Naive thymus-derived CD4-positive, alpha-beta T cell (primary cell): ENCODE measurements around the gene STK17B. TPM values are rescaled to one million over a fixed set of nuclear protein-coding genes. Genes with fewer than 3 reads are reported as not detected.

Experiments
- ATAC-seq: fragments of 150-1000 bp; cut with Tn5 transposase; 2 replicates; pipeline ENCODE4 v1.10.0; 2021; ENCODE audit warnings: mild to moderate bottlenecking, moderate library complexity
- CTCF ChIA-PET: fragments of 350-600 bp; sonication (Branson Sonifier 250); formaldehyde crosslinking; loops from one replicate; lab custom pipeline; 2021; ENCODE audit warnings: antibody characterized with exemption; lab: Charles Lee
- POLR2A ChIA-PET: fragments of 350-600 bp; sonication (Branson Sonifier 250); formaldehyde crosslinking; loops from one replicate; lab custom pipeline; 2021; ENCODE audit warnings: antibody characterized with exemption, inconsistent platforms; lab: Charles Lee
- DNase-seq, 9 donors: peaks; one replicate each; pipeline versions ENCODE4 v3.0.0 to v3.0.0-alpha.2; 2020 to 2022; ENCODE audit warnings: mixed read lengths in 1 of 9
- H3K27ac ChIP-seq: one replicate; pipeline ENCODE4 v1.7.0; 2013; ENCODE audit warnings: mild to moderate bottlenecking, low read depth, low read length, moderate library complexity
- H3K27me3 ChIP-seq, 2 donors: one replicate each; pipeline ENCODE4 v1.7.0; 2013; ENCODE audit warnings: low read length in 2 of 2, mild to moderate bottlenecking in 2 of 2, moderate library complexity in 2 of 2; ENCODE audit not compliant: control insufficient read depth in 2 of 2, insufficient read depth in 2 of 2
- H3K36me3 ChIP-seq, 3 experiments: 1 replicate in 2 of 3; 2 replicates in 1 of 3; pipeline ENCODE4 v1.7.0; 2013; ENCODE audit warnings: low read length in 3 of 3, mild to moderate bottlenecking in 3 of 3, moderate library complexity in 1 of 3; ENCODE audit not compliant: insufficient read depth in 3 of 3, control insufficient read depth in 2 of 3
- H3K4me1 ChIP-seq, 2 donors: one replicate each; pipeline ENCODE4 v1.7.0; 2013; ENCODE audit warnings: low read length in 2 of 2, mild to moderate bottlenecking in 2 of 2, moderate library complexity in 1 of 2; ENCODE audit not compliant: control insufficient read depth in 2 of 2, insufficient read depth in 2 of 2
- H3K4me3 ChIP-seq: 2 replicates; pipeline ENCODE4 v1.7.0; 2013; ENCODE audit warnings: mild to moderate bottlenecking, low read length
- H3K9me3 ChIP-seq, 3 experiments: 1 replicate in 2 of 3; 2 replicates in 1 of 3; pipeline ENCODE4 v1.7.0; 2013; ENCODE audit warnings: low read length in 3 of 3; ENCODE audit not compliant: control insufficient read depth in 2 of 3
- H3K27ac Mint-ChIP-seq, 9 donors: one replicate each; pipeline ENCODE4 v1.8.0; 2020 to 2022; ENCODE audit warnings: mixed read lengths in 9 of 9, mild to moderate bottlenecking in 8 of 9, moderate library complexity in 5 of 9, inconsistent platforms in 2 of 9
- H3K27me3 Mint-ChIP-seq, 5 donors: one replicate each; pipeline ENCODE4 v1.8.0; 2021 to 2022; ENCODE audit warnings: mixed read lengths in 5 of 5, mild to moderate bottlenecking in 1 of 5
- H3K36me3 Mint-ChIP-seq, 5 donors: one replicate each; pipeline ENCODE4 v1.8.0; 2020 to 2022; ENCODE audit warnings: mixed read lengths in 5 of 5, mild to moderate bottlenecking in 3 of 5, inconsistent platforms in 1 of 5
- H3K4me1 Mint-ChIP-seq, 7 donors: one replicate each; pipeline ENCODE4 v1.8.0; 2020 to 2022; ENCODE audit warnings: mixed read lengths in 7 of 7, mild to moderate bottlenecking in 3 of 7, inconsistent platforms in 1 of 7
- H3K4me3 Mint-ChIP-seq, 10 donors: one replicate each; pipeline ENCODE4 v1.8.0; 2020 to 2022; ENCODE audit warnings: mild to moderate bottlenecking in 10 of 10, mixed read lengths in 10 of 10, moderate library complexity in 6 of 10, inconsistent platforms in 2 of 10
- H3K9me3 Mint-ChIP-seq, 11 donors: one replicate each; pipeline ENCODE4 v1.8.0; 2020 to 2022; ENCODE audit warnings: mixed read lengths in 11 of 11, mild to moderate bottlenecking in 4 of 11, inconsistent platforms in 1 of 11, moderate library complexity in 1 of 11
- intact Hi-C, 2 donors: fragments of 100-400 bp; cut with micrococcal nuclease; formaldehyde crosslinking; loops; one replicate each; pipeline ENCODE4 v1.15.1; 2023
- polyA plus RNA-seq, 2 donors: library from polyadenylated mRNA; unstranded; fragments of 300-500 nt; fragmentation: Illumina TruSeq; gene quantifications; one replicate each; pipeline ENCODE4 v1.2.3, GENCODE V29; 2021
- total RNA-seq, 6 experiments: library from RNA in 5 of 6; stranded (reverse) in 5 of 6; gene quantifications; 1 replicate in 5 of 6; 2 replicates in 1 of 6; pipeline ENCODE4 v1.2.3 and lab custom pipeline; 2021 to 2026

STK17B gene
- total and polyA plus RNA-seq, 7 experiments from 2014 or later, result 66.0 to 513 (median 293) TPM

- Mint-ChIP-seq H3K27me3 (no peaks in the 10 kb centered on the region), H3K27ac (peak overlapping the region; percentile 89 to 97 (median 93)), H3K4me1 (peaks cover 45 to 99% (median 92%) of the 10 kb centered on the region in 7 donors), H3K9me3 (peaks cover 0 to 23% (median 0%) of the 10 kb centered on the region in 11 donors), H3K4me3 (peak overlapping the region in 4 of 10 donors; percentile 6 to 76 (median 62)), H3K36me3 (peaks cover 0 to 35% (median 0%) of the 10 kb centered on the region in 5 donors)
- DNase-seq (peak in 1 of 9 donors; percentile 33), ATAC-seq (no peak)
- Histone ChIP-seq H3K27me3 (no peaks in the 10 kb centered on the region), H3K27ac (peak overlapping the region; percentile 72), H3K9me3 (no peaks in the 10 kb centered on the region), H3K4me1 (peaks cover 51 to 74% of the 10 kb centered on the region in 2 donors), H3K4me3 (peak overlapping the region; percentile 1), H3K36me3 (no peaks in the 10 kb centered on the region)
- intact Hi-C loops, result loop anchor here in 1 of 2 donors (1.0 kb wide), 1 partner anchor 9 kb away; no protein-coding TSS in a partner anchor
- ChIA-PET POLR2A (interaction anchor here (0.7 to 6.2 kb wide), 10 partner anchors 8 to 75 kb away, joined by 4 to 124 read pairs (median 22); partner anchors contain the start of gene STK17B), CTCF (interaction anchor here (0.6 kb wide), 2 partner anchors 8 to 33 kb away, joined by 3 read pairs; no protein-coding TSS in a partner anchor)
These were observed 13.5 kb upstream of the STK17B start for GRCh38 chr2:196184921-196185320.

GRCh38 chr2:196183528-196184231 lies 12.3 kb upstream of the STK17B start:
- Mint-ChIP-seq H3K36me3 (peaks cover 0 to 34% (median 0%) of the 10 kb centered on the region in 5 donors), H3K4me3 (peak overlapping the region; percentile 39 to 80 (median 69)), H3K27ac (peak overlapping the region; percentile 89 to 97 (median 93)), H3K27me3 (no peaks in the 10 kb centered on the region), H3K9me3 (peaks cover 0 to 21% (median 0%) of the 10 kb centered on the region in 11 donors), H3K4me1 (peaks cover 50 to 99% (median 91%) of the 10 kb centered on the region in 7 donors)
- peak overlapping the region; percentile 72 for H3K27ac ChIP-seq
- DNase-seq (peak in 5 of 9 donors; percentile 43 to 60 (median 57)), ATAC-seq (peak; percentile 73)
- no peaks in the 10 kb centered on the region for H3K27me3 ChIP-seq
- intact Hi-C loops, result loop anchor here (1.0 to 2.0 kb wide), 3 partner anchors 7 to 28 kb away; no protein-coding TSS in a partner anchor
- ChIA-PET CTCF (interaction anchor here (0.8 to 2.9 kb wide), 6 partner anchors 15 to 36 kb away, joined by 3 to 12 read pairs (median 4); no protein-coding TSS in a partner anchor), POLR2A (interaction anchor here (0.7 to 6.2 kb wide), 16 partner anchors 7 to 1316 kb away, joined by 3 to 124 read pairs (median 11); partner anchors contain the start of genes HSPD1 and STK17B)
- H3K4me1 ChIP-seq, result peaks cover 61 to 77% of the 10 kb centered on the region in 2 donors
- peak overlapping the region; percentile 34 for H3K4me3 ChIP-seq
- no peaks in the 10 kb centered on the region for H3K9me3 ChIP-seq
- no peaks in the 10 kb centered on the region for H3K36me3 ChIP-seq

- CTCF ChIA-PET, result interaction anchor here (0.7 to 2.9 kb wide), 8 partner anchors 15 to 115 kb away, joined by 3 to 12 read pairs (median 4); partner anchors contain the start of gene DNAH7
These were observed 11.7 kb upstream of the STK17B start for GRCh38 chr2:196183172-196183473.

GRCh38 chr2:196182439-196183171 lies 11.2 kb upstream of the STK17B start:
- peak overlapping the region; percentile 72 for H3K27ac ChIP-seq
- Mint-ChIP-seq H3K4me3 (peak overlapping the region; percentile 27 to 80 (median 70)), H3K27ac (peak overlapping the region; percentile 89 to 97 (median 93)), H3K27me3 (no peaks in the 10 kb centered on the region), H3K4me1 (peaks cover 55 to 98% (median 85%) of the 10 kb centered on the region in 7 donors), H3K9me3 (peaks cover 0 to 17% (median 0%) of the 10 kb centered on the region in 11 donors), H3K36me3 (peaks cover 0 to 30% (median 0%) of the 10 kb centered on the region in 5 donors)
- peak in 1 of 9 donors; percentile 48 for DNase-seq
- no peaks in the 10 kb centered on the region for H3K9me3 ChIP-seq
- no peaks in the 10 kb centered on the region for H3K27me3 ChIP-seq
- peak overlapping the region; percentile 34 for H3K4me3 ChIP-seq
- no peaks in the 10 kb centered on the region for H3K36me3 ChIP-seq
- peaks cover 69 to 76% of the 10 kb centered on the region in 2 donors for H3K4me1 ChIP-seq
- ChIA-PET CTCF (interaction anchor here (0.7 to 2.9 kb wide), 7 partner anchors 21 to 114 kb away, joined by 3 to 12 read pairs (median 4); partner anchors contain the start of gene DNAH7), POLR2A (interaction anchor here (0.6 to 6.2 kb wide), 15 partner anchors 8 to 99 kb away, joined by 3 to 124 read pairs (median 11); partner anchors contain the start of gene STK17B)
- intact Hi-C loops, result loop anchor here (1.0 to 2.0 kb wide), 4 partner anchors 9 to 29 kb away; no protein-coding TSS in a partner anchor
- ATAC-seq, result peak; percentile 39

More at GRCh38 chr2:196183172-196183473, 11.7 kb upstream of the STK17B start:
- POLR2A ChIA-PET, result interaction anchor here (1.2 to 6.2 kb wide), 12 partner anchors 9 to 99 kb away, joined by 3 to 124 read pairs (median 18); partner anchors contain the start of gene STK17B
- H3K9me3 ChIP-seq, result no peaks in the 10 kb centered on the region
- H3K4me1 Mint-ChIP-seq, result peaks cover 53 to 99% (median 87%) of the 10 kb centered on the region in 7 donors
- H3K9me3 Mint-ChIP-seq, result peaks cover 0 to 21% (median 0%) of the 10 kb centered on the region in 11 donors
- intact Hi-C loops, result loop anchor here (1.0 to 2.0 kb wide), 2 partner anchors 18 to 28 kb away; no protein-coding TSS in a partner anchor
- peaks cover 0 to 33% (median 0%) of the 10 kb centered on the region in 5 donors for H3K36me3 Mint-ChIP-seq
- H3K4me3 ChIP-seq, result peak overlapping the region; percentile 34
- peak in 1 of 9 donors; percentile 11 for DNase-seq
- no peaks in the 10 kb centered on the region for H3K27me3 Mint-ChIP-seq
- peak overlapping the region; percentile 89 to 97 (median 93) for H3K27ac Mint-ChIP-seq
- H3K27ac ChIP-seq, result peak overlapping the region; percentile 72
- H3K36me3 ChIP-seq, result no peaks in the 10 kb centered on the region
- no peaks in the 10 kb centered on the region for H3K27me3 ChIP-seq
- H3K4me1 ChIP-seq, result peaks cover 67 to 77% of the 10 kb centered on the region in 2 donors
- H3K4me3 Mint-ChIP-seq, result peak overlapping the region in 9 of 10 donors; percentile 13 to 80 (median 70)
- ATAC-seq, result peak; percentile 13

- Mint-ChIP-seq H3K9me3 (peaks cover 0 to 8% (median 0%) of the 10 kb centered on the region in 11 donors), H3K27me3 (no peaks in the 10 kb centered on the region), H3K4me1 (peaks cover 63 to 98% (median 85%) of the 10 kb centered on the region in 7 donors), H3K27ac (peak overlapping the region; percentile 40 to 97 (median 93)), H3K36me3 (peaks cover 0 to 20% (median 0%) of the 10 kb centered on the region in 5 donors), H3K4me3 (peak overlapping the region in 8 of 10 donors; percentile 8 to 80 (median 38))
- POLR2A ChIA-PET, result interaction anchor here (0.6 to 6.2 kb wide), 14 partner anchors 8 to 1691 kb away, joined by 3 to 124 read pairs (median 5); partner anchors contain the start of gene STK17B
- no peaks in the 10 kb centered on the region for H3K36me3 ChIP-seq
- peak overlapping the region; percentile 72 for H3K27ac ChIP-seq
- no peaks in the 10 kb centered on the region for H3K9me3 ChIP-seq
- CTCF ChIA-PET, result interaction anchor here (0.5 to 2.9 kb wide), 6 partner anchors 29 to 103 kb away, joined by 3 to 12 read pairs (median 8); no protein-coding TSS in a partner anchor
- DNase-seq (no peak), ATAC-seq (no peak)
- no peak overlapping the region for H3K4me3 ChIP-seq
- H3K4me1 ChIP-seq, result peaks cover 80 to 86% of the 10 kb centered on the region in 2 donors
- no peaks in the 10 kb centered on the region for H3K27me3 ChIP-seq
- intact Hi-C loops, result no loop called here
These were observed 10.1 kb upstream of the STK17B start for GRCh38 chr2:196181484-196181883.
